ENCODE measurements around the gene RGS13. TPM values are rescaled to one million over a fixed set of nuclear protein-coding genes. Genes with fewer than 3 reads are reported as not detected.

RGS13 gene
- total and polyA plus RNA-seq, 4 donors, result 0.14 to 1.3 (median 0.51) TPM

- Histone ChIP-seq H3K9ac (ENCODE audit: insufficient read depth in 1 of 2, low read length in 2 of 2) (no peak overlapping the region), H3K27ac (ENCODE audit: low read depth in 1 of 2, low read length in 1 of 2) (no peak overlapping the region), H3K9me3 (ENCODE audit: control insufficient read depth in 4 of 4, insufficient read depth in 3 of 4, low read length in 3 of 4) (no peaks in the 10 kb centered on the region), H3K4me1 (ENCODE audit: control insufficient read depth in 5 of 5, insufficient read depth in 5 of 5, low read length in 5 of 5) (no peaks in the 10 kb centered on the region), H3K27me3 (ENCODE audit: control insufficient read depth in 3 of 3, insufficient read depth in 3 of 3, low read length in 2 of 3) (no peaks in the 10 kb centered on the region), H3K36me3 (ENCODE audit: control insufficient read depth in 4 of 4, insufficient read depth in 4 of 4, low read length in 4 of 4) (no peaks in the 10 kb centered on the region), H3K4me3 (no peak overlapping the region)
- ATAC-seq (ENCODE audit: insufficient read depth, low FRiP score), result no peak
- 86 to 87% methylated on average over 3 of the region's 3 CpGs for WGBS, 2 donors
- TF ChIP-seq, protein P1, sequence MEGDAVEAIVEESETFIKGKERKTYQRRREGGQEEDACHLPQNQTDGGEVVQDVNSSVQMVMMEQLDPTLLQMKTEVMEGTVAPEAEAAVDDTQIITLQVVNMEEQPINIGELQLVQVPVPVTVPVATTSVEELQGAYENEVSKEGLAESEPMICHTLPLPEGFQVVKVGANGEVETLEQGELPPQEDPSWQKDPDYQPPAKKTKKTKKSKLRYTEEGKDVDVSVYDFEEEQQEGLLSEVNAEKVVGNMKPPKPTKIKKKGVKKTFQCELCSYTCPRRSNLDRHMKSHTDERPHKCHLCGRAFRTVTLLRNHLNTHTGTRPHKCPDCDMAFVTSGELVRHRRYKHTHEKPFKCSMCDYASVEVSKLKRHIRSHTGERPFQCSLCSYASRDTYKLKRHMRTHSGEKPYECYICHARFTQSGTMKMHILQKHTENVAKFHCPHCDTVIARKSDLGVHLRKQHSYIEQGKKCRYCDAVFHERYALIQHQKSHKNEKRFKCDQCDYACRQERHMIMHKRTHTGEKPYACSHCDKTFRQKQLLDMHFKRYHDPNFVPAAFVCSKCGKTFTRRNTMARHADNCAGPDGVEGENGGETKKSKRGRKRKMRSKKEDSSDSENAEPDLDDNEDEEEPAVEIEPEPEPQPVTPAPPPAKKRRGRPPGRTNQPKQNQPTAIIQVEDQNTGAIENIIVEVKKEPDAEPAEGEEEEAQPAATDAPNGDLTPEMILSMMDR (IDR thresholded peaks at IDR 0.05; ENCODE audit: control extremely low read depth, extremely low read depth), result no peak
- no peak for DNase-seq
Observed at GRCh38 chr1:192598589-192598988, 37.4 kb upstream of the RGS13 start.

DNA sequence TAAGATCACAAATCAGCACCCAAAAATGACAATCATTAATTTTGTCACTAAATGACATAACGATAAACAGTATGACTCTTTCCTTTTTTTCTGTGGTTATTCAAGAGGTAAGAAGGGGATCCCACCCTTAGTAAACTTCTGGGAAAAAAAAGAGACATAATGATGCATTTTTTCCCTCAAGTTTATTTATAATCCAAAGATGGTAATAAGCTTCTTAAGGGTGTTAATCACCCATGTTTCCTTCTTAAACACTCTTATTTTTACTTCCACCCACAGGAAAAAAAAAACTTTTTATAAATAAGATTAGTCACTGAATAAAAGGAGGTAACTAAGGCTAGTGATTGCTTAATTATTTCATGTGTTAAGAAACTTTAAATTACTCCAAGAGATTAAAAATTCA lies 35.7 kb upstream of the RGS13 start:
- H3K9ac ChIP-seq (ENCODE audit: insufficient read depth in 1 of 2, low read length in 2 of 2), result no peak overlapping the region
- no peak overlapping the region for H3K4me3 ChIP-seq
- DNase-seq (no peak), ATAC-seq (ENCODE audit: insufficient read depth, low FRiP score) (no peak)
- 69 to 84% methylated on average over 1 of the region's 1 CpG for WGBS, 2 donors
- TF ChIP-seq, protein P1 (IDR thresholded peaks at IDR 0.05; ENCODE audit: control extremely low read depth, extremely low read depth), result no peak
- H3K36me3 ChIP-seq (ENCODE audit: control insufficient read depth in 4 of 4, insufficient read depth in 4 of 4, low read length in 4 of 4), result no peaks in the 10 kb centered on the region
- no peaks in the 10 kb centered on the region for H3K27me3 ChIP-seq (ENCODE audit: control insufficient read depth in 3 of 3, insufficient read depth in 3 of 3, low read length in 2 of 3)
- no peak overlapping the region for H3K27ac ChIP-seq (ENCODE audit: low read depth in 1 of 2, low read length in 1 of 2)
- no peaks in the 10 kb centered on the region for H3K4me1 ChIP-seq (ENCODE audit: control insufficient read depth in 5 of 5, insufficient read depth in 5 of 5, low read length in 5 of 5)
- H3K9me3 ChIP-seq (ENCODE audit: control insufficient read depth in 4 of 4, insufficient read depth in 3 of 4, low read length in 3 of 4), result no peaks in the 10 kb centered on the region

- TF ChIP-seq, protein P1 (IDR thresholded peaks at IDR 0.05; ENCODE audit: control extremely low read depth, extremely low read depth), result no peak
- H3K27ac ChIP-seq (ENCODE audit: low read depth in 1 of 2, low read length in 1 of 2), result no peak overlapping the region
- H3K9ac ChIP-seq (ENCODE audit: insufficient read depth in 1 of 2, low read length in 2 of 2), result no peak overlapping the region
- no peaks in the 10 kb centered on the region for H3K9me3 ChIP-seq (ENCODE audit: control insufficient read depth in 4 of 4, insufficient read depth in 3 of 4, low read length in 3 of 4)
- DNase-seq (no peak), ATAC-seq (ENCODE audit: insufficient read depth, low FRiP score) (no peak)
- H3K4me3 ChIP-seq, result no peak overlapping the region
- no peaks in the 10 kb centered on the region for H3K36me3 ChIP-seq (ENCODE audit: control insufficient read depth in 4 of 4, insufficient read depth in 4 of 4, low read length in 4 of 4)
- no peaks in the 10 kb centered on the region for H3K4me1 ChIP-seq (ENCODE audit: control insufficient read depth in 5 of 5, insufficient read depth in 5 of 5, low read length in 5 of 5)
- 72 to 91% methylated on average over 1 of the region's 1 CpG for WGBS, 2 donors
- no peaks in the 10 kb centered on the region for H3K27me3 ChIP-seq (ENCODE audit: control insufficient read depth in 3 of 3, insufficient read depth in 3 of 3, low read length in 2 of 3)
Observed at GRCh38 chr1:192601143-192601542, 34.8 kb upstream of the RGS13 start.

DNA sequence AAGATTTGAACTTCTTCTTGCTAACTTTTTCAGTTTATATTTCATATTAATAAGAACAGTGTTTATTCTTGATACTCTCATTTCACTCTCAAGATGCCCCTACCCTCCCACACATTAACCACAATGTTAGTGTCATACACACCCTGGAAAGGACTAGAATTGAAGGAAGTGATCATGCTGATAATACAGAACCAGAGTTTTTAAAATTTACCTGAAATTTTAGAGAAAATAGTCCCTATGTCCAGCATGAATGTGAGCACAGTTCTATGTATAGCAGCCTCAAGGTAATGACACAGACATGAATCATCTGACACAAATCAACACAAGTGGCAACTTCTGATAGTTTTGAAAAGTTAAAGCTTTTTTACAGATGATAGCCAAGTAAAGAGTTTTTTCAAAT lies 34.4 kb upstream of the RGS13 start:
- DNase-seq (no peak), ATAC-seq (ENCODE audit: insufficient read depth, low FRiP score) (no peak)
- H3K4me1 ChIP-seq (ENCODE audit: control insufficient read depth in 5 of 5, insufficient read depth in 5 of 5, low read length in 5 of 5), result no peaks in the 10 kb centered on the region
- H3K9me3 ChIP-seq (ENCODE audit: control insufficient read depth in 4 of 4, insufficient read depth in 3 of 4, low read length in 3 of 4), result no peaks in the 10 kb centered on the region
- no peak overlapping the region for H3K4me3 ChIP-seq
- no peak overlapping the region for H3K27ac ChIP-seq (ENCODE audit: low read depth in 1 of 2, low read length in 1 of 2)
- no peak overlapping the region for H3K9ac ChIP-seq (ENCODE audit: insufficient read depth in 1 of 2, low read length in 2 of 2)
- H3K27me3 ChIP-seq (ENCODE audit: control insufficient read depth in 3 of 3, insufficient read depth in 3 of 3, low read length in 2 of 3), result no peaks in the 10 kb centered on the region
- no peaks in the 10 kb centered on the region for H3K36me3 ChIP-seq (ENCODE audit: control insufficient read depth in 4 of 4, insufficient read depth in 4 of 4, low read length in 4 of 4)
- TF ChIP-seq, protein P1 (IDR thresholded peaks at IDR 0.05; ENCODE audit: control extremely low read depth, extremely low read depth), result no peak
